B cell (primary cell): ENCODE data around the gene PODN.

Source experiments
- EZH2 ChIP-seq: IDR thresholded peaks from 2 replicates; pipeline ENCODE4 v1.6.1; 2012; ENCODE audit warnings: borderline replicate concordance, low read depth, mild to moderate bottlenecking, moderate library complexity, low read length; ENCODE audit not compliant: insufficient read depth, poor library complexity, severe bottlenecking
- TF ChIP-seq, protein P1 (sequence below): fragments of 200-600 bp; IDR thresholded peaks from one replicate; pipeline ENCODE4 v1.8.0; 2022; ENCODE audit warnings: antibody characterized with exemption, mild to moderate bottlenecking

GRCh38 chr1:53057127-53057526 is 4.9 kb upstream of the PODN start:
- TF ChIP-seq, protein P1, sequence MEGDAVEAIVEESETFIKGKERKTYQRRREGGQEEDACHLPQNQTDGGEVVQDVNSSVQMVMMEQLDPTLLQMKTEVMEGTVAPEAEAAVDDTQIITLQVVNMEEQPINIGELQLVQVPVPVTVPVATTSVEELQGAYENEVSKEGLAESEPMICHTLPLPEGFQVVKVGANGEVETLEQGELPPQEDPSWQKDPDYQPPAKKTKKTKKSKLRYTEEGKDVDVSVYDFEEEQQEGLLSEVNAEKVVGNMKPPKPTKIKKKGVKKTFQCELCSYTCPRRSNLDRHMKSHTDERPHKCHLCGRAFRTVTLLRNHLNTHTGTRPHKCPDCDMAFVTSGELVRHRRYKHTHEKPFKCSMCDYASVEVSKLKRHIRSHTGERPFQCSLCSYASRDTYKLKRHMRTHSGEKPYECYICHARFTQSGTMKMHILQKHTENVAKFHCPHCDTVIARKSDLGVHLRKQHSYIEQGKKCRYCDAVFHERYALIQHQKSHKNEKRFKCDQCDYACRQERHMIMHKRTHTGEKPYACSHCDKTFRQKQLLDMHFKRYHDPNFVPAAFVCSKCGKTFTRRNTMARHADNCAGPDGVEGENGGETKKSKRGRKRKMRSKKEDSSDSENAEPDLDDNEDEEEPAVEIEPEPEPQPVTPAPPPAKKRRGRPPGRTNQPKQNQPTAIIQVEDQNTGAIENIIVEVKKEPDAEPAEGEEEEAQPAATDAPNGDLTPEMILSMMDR: no peak
- TF ChIP-seq EZH2: no peak
